SK-N-SH (cell line): Measurements from ENCODE around the gene SCGB3A1.

ENCODE experiments used
- CHD2 ChIP-seq: fragments of 150-350 bp; IDR thresholded peaks from 2 replicates; pipeline ENCODE4 v1.6.1; 2018; ENCODE audit warnings: low read length; ENCODE audit not compliant: partially characterized antibody
- ELF1 ChIP-seq: IDR thresholded peaks from 2 replicates; pipeline ENCODE4 v1.4.0; 2012
- EP300 ChIP-seq, 2 experiments: IDR thresholded peaks; 2 replicates each; pipeline versions ENCODE4 v1.4.0 to v1.6.1; 2012; ENCODE audit warnings: borderline replicate concordance in 1 of 2, low read depth in 1 of 2, low read length in 1 of 2
- GATA2 ChIP-seq: sonication (generic); formaldehyde crosslinking; IDR thresholded peaks from 2 replicates; pipeline ENCODE4 v1.5.0; 2020; ENCODE audit warnings: mild to moderate bottlenecking, missing genetic modification reagents
- POLR2AphosphoS5 ChIP-seq: IDR thresholded peaks from 2 replicates; pipeline ENCODE4 v1.6.1; 2012; ENCODE audit warnings: low read depth, low read length
- SIN3A ChIP-seq: IDR thresholded peaks from 2 replicates; pipeline ENCODE4 v1.6.1; 2012; ENCODE audit warnings: low read depth, mild to moderate bottlenecking, low read length, moderate library complexity, borderline replicate concordance
- TAF1 ChIP-seq: IDR thresholded peaks from 2 replicates; pipeline ENCODE4 v1.6.1; 2012; ENCODE audit warnings: low read depth, mild to moderate bottlenecking, low read length, moderate library complexity, borderline replicate concordance
- TF ChIP-seq, protein P1 (sequence below): fragments of 200-600 bp; sonication (generic); IDR thresholded peaks from 2 replicates; pipeline ENCODE4 v1.6.1; 2017; ENCODE audit warnings: antibody characterized with exemption, mild to moderate bottlenecking, moderate library complexity
- TF ChIP-seq, protein P2 (sequence below): IDR thresholded peaks from 2 replicates; pipeline ENCODE4 v1.6.1; 2012; ENCODE audit warnings: mild to moderate bottlenecking, low read depth, low read length, moderate library complexity

DNA sequence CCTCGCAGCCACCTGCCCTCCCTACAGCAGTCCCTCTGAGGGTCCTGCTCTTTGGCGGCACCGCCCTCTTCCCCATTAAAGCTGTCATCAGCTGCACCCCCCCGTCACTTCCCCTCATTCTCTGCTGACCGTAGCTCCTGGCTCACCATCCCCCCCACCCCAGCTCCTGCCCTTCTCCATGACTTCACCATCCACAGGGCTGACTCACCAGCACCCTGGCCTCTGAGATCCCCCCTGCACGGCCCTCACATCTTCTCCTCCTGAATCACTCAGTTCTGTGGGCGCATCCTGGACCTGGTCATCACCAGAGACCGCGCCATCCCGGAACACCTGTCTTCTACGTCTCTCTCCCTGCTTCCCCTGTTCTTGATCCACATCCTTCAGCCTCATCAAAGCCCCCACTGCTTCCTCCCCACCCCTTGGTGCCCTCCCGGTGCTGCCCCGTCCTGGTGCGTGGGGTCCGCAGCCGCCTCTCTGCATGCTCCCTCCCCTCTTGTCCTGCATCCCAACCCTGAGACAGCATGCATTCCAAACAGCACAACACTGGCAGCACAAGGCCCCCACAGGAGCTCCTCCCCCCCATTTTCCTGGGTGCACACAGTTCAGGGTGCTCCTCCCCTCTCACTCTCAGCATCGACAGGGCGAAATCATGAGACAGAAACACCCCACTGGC, 45.2 kb upstream of the SCGB3A1 start:
- TF ChIP-seq EP300 (IDR thresholded peaks at IDR 0.05; ENCODE audit: borderline replicate concordance in 1 of 2, low read depth in 1 of 2, low read length in 1 of 2) (no peak), CHD2 (no peak), GATA2 (CRISPR knock-in tag) (no peak), POLR2AphosphoS5 (no peak), TAF1 (no peak), ELF1 (no peak), SIN3A (no peak)
- TF ChIP-seq, protein P1, sequence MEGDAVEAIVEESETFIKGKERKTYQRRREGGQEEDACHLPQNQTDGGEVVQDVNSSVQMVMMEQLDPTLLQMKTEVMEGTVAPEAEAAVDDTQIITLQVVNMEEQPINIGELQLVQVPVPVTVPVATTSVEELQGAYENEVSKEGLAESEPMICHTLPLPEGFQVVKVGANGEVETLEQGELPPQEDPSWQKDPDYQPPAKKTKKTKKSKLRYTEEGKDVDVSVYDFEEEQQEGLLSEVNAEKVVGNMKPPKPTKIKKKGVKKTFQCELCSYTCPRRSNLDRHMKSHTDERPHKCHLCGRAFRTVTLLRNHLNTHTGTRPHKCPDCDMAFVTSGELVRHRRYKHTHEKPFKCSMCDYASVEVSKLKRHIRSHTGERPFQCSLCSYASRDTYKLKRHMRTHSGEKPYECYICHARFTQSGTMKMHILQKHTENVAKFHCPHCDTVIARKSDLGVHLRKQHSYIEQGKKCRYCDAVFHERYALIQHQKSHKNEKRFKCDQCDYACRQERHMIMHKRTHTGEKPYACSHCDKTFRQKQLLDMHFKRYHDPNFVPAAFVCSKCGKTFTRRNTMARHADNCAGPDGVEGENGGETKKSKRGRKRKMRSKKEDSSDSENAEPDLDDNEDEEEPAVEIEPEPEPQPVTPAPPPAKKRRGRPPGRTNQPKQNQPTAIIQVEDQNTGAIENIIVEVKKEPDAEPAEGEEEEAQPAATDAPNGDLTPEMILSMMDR = no peak
- TF ChIP-seq, protein P2, sequence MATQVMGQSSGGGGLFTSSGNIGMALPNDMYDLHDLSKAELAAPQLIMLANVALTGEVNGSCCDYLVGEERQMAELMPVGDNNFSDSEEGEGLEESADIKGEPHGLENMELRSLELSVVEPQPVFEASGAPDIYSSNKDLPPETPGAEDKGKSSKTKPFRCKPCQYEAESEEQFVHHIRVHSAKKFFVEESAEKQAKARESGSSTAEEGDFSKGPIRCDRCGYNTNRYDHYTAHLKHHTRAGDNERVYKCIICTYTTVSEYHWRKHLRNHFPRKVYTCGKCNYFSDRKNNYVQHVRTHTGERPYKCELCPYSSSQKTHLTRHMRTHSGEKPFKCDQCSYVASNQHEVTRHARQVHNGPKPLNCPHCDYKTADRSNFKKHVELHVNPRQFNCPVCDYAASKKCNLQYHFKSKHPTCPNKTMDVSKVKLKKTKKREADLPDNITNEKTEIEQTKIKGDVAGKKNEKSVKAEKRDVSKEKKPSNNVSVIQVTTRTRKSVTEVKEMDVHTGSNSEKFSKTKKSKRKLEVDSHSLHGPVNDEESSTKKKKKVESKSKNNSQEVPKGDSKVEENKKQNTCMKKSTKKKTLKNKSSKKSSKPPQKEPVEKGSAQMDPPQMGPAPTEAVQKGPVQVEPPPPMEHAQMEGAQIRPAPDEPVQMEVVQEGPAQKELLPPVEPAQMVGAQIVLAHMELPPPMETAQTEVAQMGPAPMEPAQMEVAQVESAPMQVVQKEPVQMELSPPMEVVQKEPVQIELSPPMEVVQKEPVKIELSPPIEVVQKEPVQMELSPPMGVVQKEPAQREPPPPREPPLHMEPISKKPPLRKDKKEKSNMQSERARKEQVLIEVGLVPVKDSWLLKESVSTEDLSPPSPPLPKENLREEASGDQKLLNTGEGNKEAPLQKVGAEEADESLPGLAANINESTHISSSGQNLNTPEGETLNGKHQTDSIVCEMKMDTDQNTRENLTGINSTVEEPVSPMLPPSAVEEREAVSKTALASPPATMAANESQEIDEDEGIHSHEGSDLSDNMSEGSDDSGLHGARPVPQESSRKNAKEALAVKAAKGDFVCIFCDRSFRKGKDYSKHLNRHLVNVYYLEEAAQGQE = no peak
